HUES64 (cell line): ENCODE results near the gene SPON2.

Experiments
- H3K27ac ChIP-seq: 2 replicates; pipeline ENCODE4 v1.7.0; 2013; ENCODE audit warnings: low read depth, low read length, inconsistent platforms
- H3K27me3 ChIP-seq: 2 replicates; pipeline ENCODE4 v1.6.1; 2013; ENCODE audit warnings: mild to moderate bottlenecking, low read length; ENCODE audit not compliant: insufficient read depth
- H3K36me3 ChIP-seq: 2 replicates; pipeline ENCODE4 v1.6.1; 2013; ENCODE audit warnings: mild to moderate bottlenecking, low read length; ENCODE audit not compliant: insufficient read depth
- H3K4me1 ChIP-seq: 2 replicates; pipeline ENCODE4 v1.6.1; 2013; ENCODE audit warnings: mild to moderate bottlenecking, low read length, moderate library complexity; ENCODE audit not compliant: insufficient read depth
- H3K4me3 ChIP-seq: 2 replicates; pipeline ENCODE4 v1.5.1; 2013; ENCODE audit warnings: mild to moderate bottlenecking, low read length, moderate library complexity
- H3K9ac ChIP-seq: 2 replicates; pipeline ENCODE4 v1.6.1; 2013; ENCODE audit warnings: mild to moderate bottlenecking, low read depth, low read length
- H3K9me3 ChIP-seq: 2 replicates; pipeline ENCODE4 v1.6.1; 2013; ENCODE audit warnings: low read depth, low read length; ENCODE audit not compliant: insufficient read depth
- WGBS: fragments of 150-250, 120-280 bp; methylation state at CpG from one replicate; pipeline ENCODE4 v1.1.7; 2013; ENCODE audit warnings: missing lambda C conversion rate; 5-methylcytosine and 5-hydroxymethylcytosine counted together

The SPON2 gene

GRCh38 chr4:1154523-1155182, 17.7 kb downstream of the SPON2 start:
- Histone ChIP-seq H3K9ac (no peak overlapping the region), H3K4me1 (no peaks in the 10 kb centered on the region), H3K9me3 (peaks cover 17% of the 10 kb centered on the region; the same call in 1 of the 2 replicates), H3K4me3 (no peak overlapping the region), H3K27ac (no peak overlapping the region), H3K36me3 (no peaks in the 10 kb centered on the region), H3K27me3 (peaks cover 8% of the 10 kb centered on the region; the same call in 1 of the 2 replicates)
- 87% methylated on average over 21 of the region's 21 CpGs for WGBS

GRCh38 chr4:1154126-1154522, 18.3 kb downstream of the SPON2 start:
- WGBS = 89% methylated on average over 7 of the region's 7 CpGs

GRCh38 chr4:1153567-1154090, 18.8 kb downstream of the SPON2 start:
- H3K9me3 ChIP-seq = peaks cover 14% of the 10 kb centered on the region; the same call in 1 of the 2 replicates
- peaks cover 8% of the 10 kb centered on the region; the same call in 1 of the 2 replicates for H3K27me3 ChIP-seq
- 88% methylated on average over 11 of the region's 11 CpGs for WGBS
- H3K36me3 ChIP-seq = no peaks in the 10 kb centered on the region
- H3K27ac ChIP-seq = no peak overlapping the region
- no peak overlapping the region for H3K4me3 ChIP-seq
- no peak overlapping the region for H3K9ac ChIP-seq
- no peaks in the 10 kb centered on the region for H3K4me1 ChIP-seq

More at GRCh38 chr4:1154126-1154522, 18.3 kb downstream of the SPON2 start:
- Histone ChIP-seq H3K9ac (no peak overlapping the region), H3K4me3 (no peak overlapping the region), H3K36me3 (no peaks in the 10 kb centered on the region), H3K27me3 (peaks cover 8% of the 10 kb centered on the region; the same call in 1 of the 2 replicates), H3K9me3 (peaks cover 15% of the 10 kb centered on the region; the same call in 1 of the 2 replicates), H3K27ac (no peak overlapping the region), H3K4me1 (no peaks in the 10 kb centered on the region)

- H3K4me3 ChIP-seq = no peak overlapping the region
- peaks cover 10% of the 10 kb centered on the region; the same call in 1 of the 2 replicates for H3K9me3 ChIP-seq
- no peak overlapping the region for H3K27ac ChIP-seq
- no peaks in the 10 kb centered on the region for H3K36me3 ChIP-seq
- no peaks in the 10 kb centered on the region for H3K4me1 ChIP-seq
- peaks cover 8% of the 10 kb centered on the region; the same call in 1 of the 2 replicates for H3K27me3 ChIP-seq
- 84% methylated on average over 6 of the region's 6 CpGs for WGBS
- H3K9ac ChIP-seq = no peak overlapping the region
Observed at GRCh38 chr4:1152290-1152689, 20.1 kb downstream of the SPON2 start.

GRCh38 chr4:1151541-1151940, 20.8 kb downstream of the SPON2 start:
- H3K9me3 ChIP-seq = peaks cover 10% of the 10 kb centered on the region; the same call in 1 of the 2 replicates
- no peak overlapping the region for H3K27ac ChIP-seq
- H3K4me3 ChIP-seq = no peak overlapping the region
- 89% methylated on average over 6 of the region's 6 CpGs for WGBS
- no peaks in the 10 kb centered on the region for H3K36me3 ChIP-seq
- peaks cover 7% of the 10 kb centered on the region; the same call in 1 of the 2 replicates for H3K27me3 ChIP-seq
- H3K9ac ChIP-seq = no peak overlapping the region
- no peaks in the 10 kb centered on the region for H3K4me1 ChIP-seq

- no peaks in the 10 kb centered on the region for H3K36me3 ChIP-seq
- no peak overlapping the region for H3K27ac ChIP-seq
- no peak overlapping the region for H3K9ac ChIP-seq
- peaks cover under 1% of the 10 kb centered on the region; the same call in 1 of the 2 replicates for H3K27me3 ChIP-seq
- WGBS = 73% methylated on average over 3 of the region's 3 CpGs
- no peak overlapping the region for H3K4me3 ChIP-seq
- H3K4me1 ChIP-seq = no peaks in the 10 kb centered on the region
- peaks cover 10% of the 10 kb centered on the region; the same call in 1 of the 2 replicates for H3K9me3 ChIP-seq
Observed at GRCh38 chr4:1150875-1151274, 21.5 kb downstream of the SPON2 start.

GRCh38 chr4:1139860-1140259, 32.5 kb downstream of the SPON2 start:
- Histone ChIP-seq H3K4me1 (no peaks in the 10 kb centered on the region), H3K27ac (no peak overlapping the region), H3K27me3 (peaks cover 9% of the 10 kb centered on the region), H3K9ac (no peak overlapping the region), H3K36me3 (no peaks in the 10 kb centered on the region), H3K4me3 (no peak overlapping the region), H3K9me3 (peaks cover 6% of the 10 kb centered on the region; the same call in 1 of the 2 replicates)
- 100% methylated on average over 1 of the region's 1 CpG for WGBS

GRCh38 chr4:1137850-1138249, 34.5 kb downstream of the SPON2 start:
- H3K36me3 ChIP-seq = no peaks in the 10 kb centered on the region
- H3K27me3 ChIP-seq = peaks cover 9% of the 10 kb centered on the region
- H3K9ac ChIP-seq = no peak overlapping the region
- no peak overlapping the region for H3K4me3 ChIP-seq
- no peaks in the 10 kb centered on the region for H3K9me3 ChIP-seq
- WGBS = no CpG with 5 or more reads among the region's 2 CpGs
- H3K4me1 ChIP-seq = no peaks in the 10 kb centered on the region
- H3K27ac ChIP-seq = no peak overlapping the region

- Histone ChIP-seq H3K4me1 (no peaks in the 10 kb centered on the region), H3K27me3 (peaks cover 9% of the 10 kb centered on the region), H3K4me3 (no peak overlapping the region), H3K27ac (no peak overlapping the region), H3K36me3 (no peaks in the 10 kb centered on the region), H3K9me3 (no peaks in the 10 kb centered on the region), H3K9ac (no peak overlapping the region)
- WGBS = 95% methylated on average over 5 of the region's 8 CpGs
Observed at GRCh38 chr4:1137063-1137776, 35.2 kb downstream of the SPON2 start.

- Histone ChIP-seq H3K27ac (no peak overlapping the region), H3K9me3 (no peaks in the 10 kb centered on the region), H3K27me3 (peaks cover 9% of the 10 kb centered on the region), H3K36me3 (no peaks in the 10 kb centered on the region), H3K4me1 (no peaks in the 10 kb centered on the region), H3K4me3 (no peak overlapping the region), H3K9ac (no peak overlapping the region)
- whole genome bisulfite sequencing = 94% methylated on average over 4 of the region's 4 CpGs
Observed at GRCh38 chr4:1136048-1136447, 36.3 kb downstream of the SPON2 start.

GRCh38 chr4:1133033-1133432, 39.4 kb downstream of the SPON2 start:
- 83% methylated on average over 8 of the region's 8 CpGs for WGBS
- H3K4me1 ChIP-seq = no peaks in the 10 kb centered on the region
- H3K9me3 ChIP-seq = no peaks in the 10 kb centered on the region
- peaks cover 9% of the 10 kb centered on the region for H3K27me3 ChIP-seq
- no peak overlapping the region for H3K9ac ChIP-seq
- no peak overlapping the region for H3K27ac ChIP-seq
- no peaks in the 10 kb centered on the region for H3K36me3 ChIP-seq
- H3K4me3 ChIP-seq = no peak overlapping the region
